H1 (cell line): Measurements from ENCODE around the gene LSM11. TPM values are rescaled to one million over a fixed set of nuclear protein-coding genes. Genes with fewer than 3 reads are reported as not detected.
"Not testable (repeated sequence)": the region's sequence is repeated elsewhere in the genome, so short reads cannot be mapped to it uniquely, and the experiment has no call there.

Experiments used
- CTCF ChIA-PET: fragments of 300-600 bp; sonication (Branson Sonifier 250); formaldehyde crosslinking; loops from one replicate; lab custom pipeline; 2021; ENCODE audit not compliant: partially characterized antibody; lab: Charles Lee
- POLR2A ChIA-PET: fragments of 300-600 bp; sonication (Branson Sonifier 250); formaldehyde crosslinking; loops from one replicate; lab custom pipeline; 2021; ENCODE audit warnings: inconsistent platforms; ENCODE audit not compliant: partially characterized antibody; lab: Charles Lee
- DNase-seq, 2 experiments: peaks; one replicate each; pipeline versions ENCODE4 v3.0.0 to v3.0.0-alpha.2; 2010 to 2022; ENCODE audit warnings: low spot score in 2 of 2, low read depth in 1 of 2, mixed read lengths in 1 of 2
- FAIRE-seq: peaks from 2 replicates; lab custom pipeline; 2011; peaks lifted over from hg19 to GRCh38; lab: Jason Lieb, UNC
- H2AFZ ChIP-seq: 2 replicates; pipeline ENCODE4 v1.8.1; 2012; ENCODE audit warnings: low read length, inconsistent platforms
- H2AK5ac ChIP-seq: 2 replicates; pipeline ENCODE4 v1.6.1; 2013; ENCODE audit warnings: low read depth, low read length
- H2BK120ac ChIP-seq: replicated peaks from 2 replicates; pipeline ENCODE3; 2013; ENCODE audit warnings: low read depth, low read length, inconsistent platforms
- H2BK12ac ChIP-seq: 2 replicates; pipeline ENCODE4 v1.6.1; 2013; ENCODE audit warnings: low read depth, low read length
- H2BK15ac ChIP-seq: 2 replicates; pipeline ENCODE4 v1.6.1; 2013; ENCODE audit warnings: low read length
- H2BK20ac ChIP-seq: 2 replicates; pipeline ENCODE4 v1.6.1; 2013; ENCODE audit warnings: low read length
- H2BK5ac ChIP-seq: 2 replicates; pipeline ENCODE4 v1.6.1; 2013; ENCODE audit warnings: low read depth, low read length
- H3K14ac ChIP-seq: 2 replicates; pipeline ENCODE4 v1.6.1; 2013; ENCODE audit warnings: inconsistent platforms; ENCODE audit not compliant: insufficient read length
- H3K18ac ChIP-seq: 2 replicates; pipeline ENCODE4 v1.6.1; 2013; ENCODE audit warnings: low read length; ENCODE audit errors: extremely low read depth
- H3K23ac ChIP-seq: 2 replicates; pipeline ENCODE4 v1.6.1; 2013; ENCODE audit warnings: inconsistent platforms; ENCODE audit not compliant: insufficient read length
- H3K23me2 ChIP-seq: 2 replicates; pipeline ENCODE4 v1.6.1; 2013; ENCODE audit warnings: low read depth, low read length
- H3K27ac ChIP-seq: 2 replicates; pipeline ENCODE4 v1.6.1; 2011; ENCODE audit warnings: low read depth, low read length, inconsistent platforms
- H3K27me3 ChIP-seq, 4 experiments: replicated peaks in 1 of 4; 1 replicate in 1 of 4; 2 replicates in 3 of 4; pipeline versions ENCODE4 v1.6.1 to v1.8.1; 2011 to 2013; ENCODE audit warnings: low read length in 3 of 4, mild to moderate bottlenecking in 3 of 4, inconsistent platforms in 2 of 4, mixed read lengths in 2 of 4, moderate library complexity in 1 of 4; ENCODE audit not compliant: control insufficient read depth in 3 of 4, insufficient read depth in 3 of 4; ENCODE audit errors: extremely low read depth in 1 of 4
- H3K36me3 ChIP-seq, 4 experiments: 2 replicates each; pipeline versions ENCODE4 v1.6.1 to v1.8.1; 2011 to 2013; ENCODE audit warnings: mild to moderate bottlenecking in 4 of 4, low read length in 3 of 4, moderate library complexity in 2 of 4, control low read depth in 1 of 4, inconsistent platforms in 1 of 4; ENCODE audit not compliant: insufficient read depth in 4 of 4, control insufficient read depth in 2 of 4
- H3K4ac ChIP-seq: replicated peaks from 2 replicates; pipeline ENCODE3; 2013; ENCODE audit warnings: low read length, low read depth, mixed read lengths, inconsistent platforms; ENCODE audit not compliant: insufficient read length
- H3K4me1 ChIP-seq, 4 experiments: replicated peaks in 1 of 4; 1 replicate in 1 of 4; 2 replicates in 3 of 4; pipeline versions ENCODE4 v1.6.1 to v1.8.1; 2011 to 2013; ENCODE audit warnings: low read length in 3 of 4, inconsistent platforms in 2 of 4, mixed read lengths in 1 of 4; ENCODE audit not compliant: insufficient read depth in 4 of 4, control insufficient read depth in 3 of 4
- H3K4me2 ChIP-seq, 2 experiments: 2 replicates each; pipeline versions ENCODE4 v1.6.1 to v1.8.1; 2011 to 2013; ENCODE audit warnings: low read depth in 2 of 2, low read length in 2 of 2, control low read depth in 1 of 2, inconsistent platforms in 1 of 2, mild to moderate bottlenecking in 1 of 2; ENCODE audit not compliant: insufficient read depth in 1 of 2
- H3K4me3 ChIP-seq, 4 experiments: fragments of 200-600, 300-600 bp in 1 of 4; sonication (generic), shearing (Covaris generic), sonication (Bioruptor Twin) in 1 of 4; 2 replicates each; pipeline versions ENCODE4 v1.5.1 to v1.8.1; 2011 to 2016; ENCODE audit warnings: low read length in 4 of 4, low read depth in 3 of 4, control low read depth in 2 of 4, inconsistent platforms in 2 of 4, mild to moderate bottlenecking in 2 of 4, mixed read lengths in 1 of 4, moderate library complexity in 1 of 4; ENCODE audit not compliant: insufficient read depth in 2 of 4; ENCODE audit errors: extremely low read depth in 1 of 4
- H3K56ac ChIP-seq: replicated peaks from 2 replicates; pipeline ENCODE3; 2013; ENCODE audit warnings: low read depth, mild to moderate bottlenecking, mixed read lengths, low read length, inconsistent platforms; ENCODE audit not compliant: insufficient read length
- H3K79me1 ChIP-seq: 2 replicates; pipeline ENCODE4 v1.6.1; 2013; ENCODE audit warnings: low read depth, low read length, control low read depth
- H3K79me2 ChIP-seq, 2 experiments: 2 replicates each; pipeline versions ENCODE4 v1.6.1 to v1.8.1; 2012 to 2013; ENCODE audit warnings: low read length in 2 of 2, mild to moderate bottlenecking in 2 of 2, inconsistent platforms in 1 of 2; ENCODE audit not compliant: insufficient read depth in 2 of 2, control insufficient read depth in 1 of 2
- H3K9ac ChIP-seq, 4 experiments: replicated peaks in 1 of 4; 1 replicate in 1 of 4; 2 replicates in 3 of 4; pipeline versions ENCODE4 v1.6.1 to v1.8.1; 2011 to 2013; ENCODE audit warnings: low read depth in 3 of 4, low read length in 3 of 4, control low read depth in 2 of 4, mild to moderate bottlenecking in 2 of 4, moderate library complexity in 2 of 4, inconsistent platforms in 1 of 4; ENCODE audit errors: extremely low read depth in 1 of 4
- H3K9me3 ChIP-seq, 2 experiments: 2 replicates each; pipeline versions ENCODE4 v1.6.1 to v1.8.1; 2012 to 2013; ENCODE audit warnings: mild to moderate bottlenecking in 2 of 2, moderate library complexity in 2 of 2, control low read depth in 1 of 2, inconsistent platforms in 1 of 2, low read depth in 1 of 2, low read length in 1 of 2, mixed read lengths in 1 of 2; ENCODE audit not compliant: insufficient read depth in 2 of 2
- H4K20me1 ChIP-seq, 2 experiments: replicated peaks in 1 of 2; 2 replicates each; pipeline versions ENCODE3 to v1.8.1; 2011 to 2013; ENCODE audit warnings: inconsistent platforms in 2 of 2, low read length in 2 of 2, mild to moderate bottlenecking in 1 of 2; ENCODE audit not compliant: insufficient read depth in 2 of 2, control insufficient read depth in 1 of 2
- H4K5ac ChIP-seq: 2 replicates; pipeline ENCODE4 v1.6.1; 2013; ENCODE audit warnings: low read length, low read depth, mixed read lengths, inconsistent platforms; ENCODE audit not compliant: insufficient read length
- H4K8ac ChIP-seq: 2 replicates; pipeline ENCODE4 v1.8.0; 2013; ENCODE audit warnings: mild to moderate bottlenecking, moderate library complexity, low read length, inconsistent platforms; ENCODE audit not compliant: insufficient read depth; ENCODE audit errors: extremely low read depth
- H4K91ac ChIP-seq: replicated peaks from 2 replicates; pipeline ENCODE3; 2013; ENCODE audit warnings: low read length, mixed read lengths, inconsistent platforms; ENCODE audit not compliant: insufficient read length
- WGBS, 2 experiments: shearing (Covaris generic) in 1 of 2; methylation state at CpG; one replicate each; pipeline versions ENCODE4 v1.1.6 to v1.1.7; 2013 to 2015; ENCODE audit warnings: low lambda C conversion rate in 2 of 2, mixed read lengths in 2 of 2, inconsistent platforms in 1 of 2, low coverage in 1 of 2, missing lambda C conversion rate in 1 of 2; ENCODE audit not compliant: insufficient replicate concordance in 2 of 2, insufficient coverage in 1 of 2, insufficient read length in 1 of 2; ENCODE audit errors: extremely low coverage in 1 of 2, missing lambda C conversion rate in 1 of 2; 5-methylcytosine and 5-hydroxymethylcytosine counted together
- polyA plus RNA-seq, 7 experiments: library from polyadenylated mRNA; depleted of rRNA in 3 of 7; stranded (reverse) in 5 of 7; unstranded in 2 of 7; fragments of >200 nt in 5 of 7; fragments of 200-250 nt in 2 of 7; gene quantifications; 1 replicate in 5 of 7; 2 replicates in 1 of 7; 4 replicates in 1 of 7; pipeline versions ENCODE4 v1.2.1 to v1.2.3, GENCODE V29; 2011 to 2013; ENCODE audit warnings: missing spikeins in 2 of 7, mixed read lengths in 2 of 7
- total RNA-seq: library from RNA; stranded (reverse); fragmentation: NEBNext Ultra II Directional; extraction: Animal tissue kit (Norgen Biotek cat#: 25700); gene quantifications from 2 replicates; pipeline ENCODE4 v1.2.1, GENCODE V29; 2021

The LSM11 gene
- total and polyA plus RNA-seq, 2 of the 8 experiments (the other 6 are each of a cell fraction or from before 2014, with no cell fraction given): 1.8 to 3.9 TPM

DNA sequence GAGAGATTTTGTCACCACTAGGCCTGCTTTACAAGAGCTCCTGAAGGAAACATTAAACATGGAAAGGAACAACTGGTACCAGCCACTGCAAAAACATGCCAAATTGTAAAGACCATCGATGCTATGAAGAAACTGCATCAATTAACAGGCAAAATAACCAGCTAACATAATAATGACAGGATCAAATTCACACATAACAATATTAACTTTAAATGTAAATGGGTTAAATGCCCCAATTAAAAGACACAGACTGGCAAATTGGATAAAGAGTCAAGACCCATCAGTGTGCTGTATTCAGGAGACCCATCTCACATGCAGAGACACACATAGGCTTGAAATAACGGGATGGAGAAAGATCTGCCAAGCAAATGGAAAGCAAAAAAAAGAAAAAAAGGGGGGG, 20.6 kb upstream of the LSM11 start:
- H4K5ac ChIP-seq, H4K8ac ChIP-seq, H2BK5ac ChIP-seq, H3K9me3 ChIP-seq, H3K4me2 ChIP-seq, H3K4me3 ChIP-seq, H3K14ac ChIP-seq, H2AK5ac ChIP-seq, H3K4ac ChIP-seq, H3K36me3 ChIP-seq, H4K91ac ChIP-seq, H2BK15ac ChIP-seq, DNase-seq, FAIRE-seq, H2BK12ac ChIP-seq, H3K27me3 ChIP-seq, H3K23ac ChIP-seq, H3K27ac ChIP-seq, H4K20me1 ChIP-seq, H3K23me2 ChIP-seq, CTCF ChIA-PET, H2AFZ ChIP-seq, H3K18ac ChIP-seq, H3K9ac ChIP-seq, H3K4me1 ChIP-seq, H3K79me1 ChIP-seq, H2BK20ac ChIP-seq, H3K56ac ChIP-seq, H3K79me2 ChIP-seq, H2BK120ac ChIP-seq: not testable (repeated sequence)
- WGBS, 2 experiments: 94% methylated on average over 2 of the region's 2 CpGs; no CpG with 5 or more reads in 1 of the 2 experiments
- POLR2A ChIA-PET: interaction anchor here (1.2 kb wide), 1 partner anchor 9 kb away, joined by 4 read pairs; the partner anchor contains the start of gene THG1L

DNA sequence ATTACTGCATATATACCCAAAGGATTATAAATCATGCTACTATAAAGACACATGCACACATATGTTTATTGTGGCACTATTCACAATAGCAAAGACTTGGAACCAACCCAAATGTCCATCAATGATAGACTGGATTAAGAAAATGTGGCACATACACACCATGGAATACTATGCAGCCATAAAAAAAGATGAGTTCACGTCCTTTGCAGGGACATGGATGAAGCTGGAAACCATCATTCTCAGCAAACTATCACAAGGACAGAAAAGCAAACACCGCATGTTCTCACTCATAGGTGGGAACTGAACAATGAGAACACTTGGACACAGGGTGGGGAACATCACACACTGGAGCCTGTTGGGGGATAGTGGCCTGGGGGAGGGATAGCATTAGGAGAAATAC, 16.9 kb upstream of the LSM11 start:
- H2BK5ac ChIP-seq, H2BK120ac ChIP-seq, H3K79me1 ChIP-seq, H4K5ac ChIP-seq, H3K9me3 ChIP-seq, H3K23me2 ChIP-seq, H3K4me2 ChIP-seq, H2AK5ac ChIP-seq, H3K18ac ChIP-seq, H3K14ac ChIP-seq, CTCF ChIA-PET, DNase-seq, H3K56ac ChIP-seq, H4K8ac ChIP-seq, H3K36me3 ChIP-seq, H3K27me3 ChIP-seq, H2BK20ac ChIP-seq, H3K4ac ChIP-seq, POLR2A ChIA-PET, FAIRE-seq, H3K23ac ChIP-seq, H4K91ac ChIP-seq, H3K4me3 ChIP-seq, H4K20me1 ChIP-seq, H2AFZ ChIP-seq, H3K27ac ChIP-seq, H3K79me2 ChIP-seq, H2BK12ac ChIP-seq, H3K4me1 ChIP-seq, H2BK15ac ChIP-seq, H3K9ac ChIP-seq: not testable (repeated sequence)
- 89% methylated on average over 2 of the region's 2 CpGs; no CpG with 5 or more reads in 1 of the 2 experiments for WGBS, 2 experiments
